T-helper 1 cell treated with Interleukin-12 subunit alpha and Interleukin-12 subunit beta and Interleukin-4 antibody, amounts not matched to agents 30 μg/mL and 1 μg/mL, for 36 hours (primary cell): ENCODE measurements around the gene NOL9.
"Not testable (repeated sequence)": the region's sequence is repeated elsewhere in the genome, so short reads cannot be mapped to it uniquely, and the experiment has no call there.

ENCODE experiments used
- H3K27ac Mint-ChIP-seq: one replicate; pipeline ENCODE4 v1.8.0; 2021; ENCODE audit warnings: mild to moderate bottlenecking, mixed read lengths
- H3K27me3 Mint-ChIP-seq: one replicate; pipeline ENCODE4 v1.8.0; 2021; ENCODE audit warnings: low read depth, mixed read lengths
- H3K36me3 Mint-ChIP-seq: one replicate; pipeline ENCODE4 v1.8.0; 2021; ENCODE audit warnings: low read depth, mixed read lengths
- H3K4me1 Mint-ChIP-seq: one replicate; pipeline ENCODE4 v1.8.0; 2021; ENCODE audit warnings: low read depth, mixed read lengths
- H3K4me3 Mint-ChIP-seq: one replicate; pipeline ENCODE4 v1.8.0; 2021; ENCODE audit warnings: mild to moderate bottlenecking, moderate library complexity, mixed read lengths
- H3K9me3 Mint-ChIP-seq: one replicate; pipeline ENCODE4 v1.8.0; 2021; ENCODE audit warnings: mixed read lengths

NOL9 gene

DNA sequence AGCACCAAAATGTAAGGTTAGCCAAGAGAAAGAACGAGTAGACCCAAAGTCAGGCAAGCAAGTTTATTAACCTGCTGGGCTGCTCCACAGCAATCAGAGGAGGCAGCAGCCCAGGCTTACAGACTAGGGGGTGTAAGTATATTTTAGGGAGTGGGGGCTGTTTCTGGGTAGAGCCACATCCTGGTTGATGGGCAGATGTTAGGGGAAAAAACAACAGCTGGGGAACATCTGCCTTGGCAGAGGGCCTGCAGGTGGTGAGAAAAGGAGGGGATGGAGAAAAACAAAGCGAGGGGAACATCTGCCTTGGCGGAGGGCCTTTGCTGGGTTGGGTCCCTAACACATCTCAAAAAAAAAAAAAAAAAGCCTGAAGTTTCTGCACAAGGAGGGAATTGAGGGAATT is 15.8 kb upstream of the NOL9 start:
- peaks cover 22% of the 10 kb centered on the region for H3K27me3 Mint-ChIP-seq
- no peaks in the 10 kb centered on the region for H3K36me3 Mint-ChIP-seq
- H3K9me3 Mint-ChIP-seq = no peaks in the 10 kb centered on the region
- peaks cover 4% of the 10 kb centered on the region for H3K4me1 Mint-ChIP-seq
- H3K27ac Mint-ChIP-seq = no peak overlapping the region
- no peak overlapping the region for H3K4me3 Mint-ChIP-seq

DNA sequence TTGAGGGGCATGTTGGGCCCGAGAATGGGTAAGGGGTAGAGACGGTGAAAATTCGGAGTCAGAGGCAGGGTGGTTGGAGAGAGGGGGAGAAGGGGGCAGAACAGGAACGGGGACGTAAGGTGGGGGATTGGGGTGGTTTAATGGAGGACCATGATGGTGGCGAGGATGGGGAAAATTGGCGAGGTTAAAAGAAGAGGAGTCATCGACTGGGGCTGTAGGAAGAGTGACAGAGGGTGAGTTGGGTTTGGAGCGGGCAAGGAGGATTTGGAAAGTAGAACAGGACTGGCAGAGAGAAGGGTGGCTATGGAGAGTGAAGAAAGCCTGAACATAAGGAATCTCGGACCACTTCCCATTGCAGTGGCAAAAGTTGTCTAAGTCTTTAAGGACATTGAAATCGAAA is 14.7 kb upstream of the NOL9 start:
- H3K27me3 Mint-ChIP-seq = peaks cover 22% of the 10 kb centered on the region
- no peak overlapping the region for H3K4me3 Mint-ChIP-seq
- H3K27ac Mint-ChIP-seq = no peak overlapping the region
- peaks cover 4% of the 10 kb centered on the region for H3K4me1 Mint-ChIP-seq
- H3K9me3 Mint-ChIP-seq = no peaks in the 10 kb centered on the region
- no peaks in the 10 kb centered on the region for H3K36me3 Mint-ChIP-seq

DNA sequence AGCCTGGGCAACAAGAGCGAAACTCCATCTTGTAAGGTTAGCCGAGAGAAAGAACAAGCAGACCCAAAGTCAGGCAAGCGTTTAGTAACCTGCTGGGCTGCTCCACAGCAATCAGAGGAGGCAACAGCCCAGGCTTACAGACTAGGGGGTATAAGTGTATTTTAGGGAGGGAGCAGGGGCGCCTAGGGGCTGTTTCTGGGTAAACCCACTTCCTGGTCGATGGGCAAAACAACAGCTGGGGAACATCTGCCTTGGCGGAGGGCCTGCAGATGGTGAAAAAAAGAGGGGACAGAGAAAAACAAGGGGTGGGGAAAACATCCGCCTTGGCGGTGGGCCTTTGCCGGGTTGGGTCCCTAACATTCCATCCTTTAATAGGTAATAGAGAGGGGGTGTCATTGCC is 6.0 kb upstream of the NOL9 start:
- no peaks in the 10 kb centered on the region for H3K36me3 Mint-ChIP-seq
- peaks cover 2% of the 10 kb centered on the region for H3K4me1 Mint-ChIP-seq
- no peak overlapping the region for H3K4me3 Mint-ChIP-seq
- no peaks in the 10 kb centered on the region for H3K9me3 Mint-ChIP-seq
- no peak overlapping the region for H3K27ac Mint-ChIP-seq
- H3K27me3 Mint-ChIP-seq = no peaks in the 10 kb centered on the region

DNA sequence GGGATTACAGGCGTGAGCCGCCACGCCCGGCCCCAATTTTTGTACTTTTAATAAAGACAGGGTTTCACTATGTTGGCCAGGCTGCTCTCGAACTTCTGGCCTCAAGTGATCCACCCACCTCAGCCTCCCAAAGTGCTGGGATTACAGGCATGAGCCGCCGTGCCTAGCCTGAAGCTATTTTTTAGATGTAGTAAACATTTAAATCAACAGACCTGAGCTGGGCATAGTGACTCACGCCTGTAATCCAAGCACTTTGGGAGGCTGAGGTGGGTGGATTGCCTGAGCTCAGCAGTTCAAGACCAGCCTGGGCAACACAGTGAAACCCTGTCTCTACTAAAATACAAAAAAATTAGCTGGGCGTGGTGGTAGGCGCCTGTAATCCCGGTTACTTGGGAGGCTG is 4.8 kb upstream of the NOL9 start:
- not testable (repeated sequence) for H3K4me3 Mint-ChIP-seq, H3K27me3 Mint-ChIP-seq, H3K27ac Mint-ChIP-seq, H3K4me1 Mint-ChIP-seq, H3K9me3 Mint-ChIP-seq, H3K36me3 Mint-ChIP-seq

DNA sequence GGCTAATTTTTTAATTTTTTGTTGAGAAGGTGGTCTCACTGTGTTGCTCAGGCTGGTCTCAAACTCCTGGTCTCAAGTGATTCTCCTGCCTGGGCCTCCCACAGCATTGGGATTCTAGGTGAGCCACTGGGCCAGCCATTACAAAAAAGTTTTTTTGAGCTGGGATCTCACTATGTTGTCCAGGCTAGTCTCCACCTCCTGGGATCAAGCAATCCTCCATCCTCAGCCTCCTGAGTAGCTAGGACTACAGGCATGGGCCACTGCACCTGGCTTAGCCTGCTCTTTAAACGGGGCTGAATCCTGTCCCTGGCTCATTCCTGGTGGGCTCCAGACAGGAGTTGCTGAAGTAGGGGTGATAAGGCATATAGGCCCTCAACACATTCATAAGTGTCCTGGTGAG is 3.3 kb upstream of the NOL9 start:
- no peak overlapping the region for H3K27ac Mint-ChIP-seq
- H3K9me3 Mint-ChIP-seq = no peaks in the 10 kb centered on the region
- H3K27me3 Mint-ChIP-seq = no peaks in the 10 kb centered on the region
- H3K4me3 Mint-ChIP-seq = no peak overlapping the region
- peaks cover 13% of the 10 kb centered on the region for H3K4me1 Mint-ChIP-seq
- H3K36me3 Mint-ChIP-seq = peaks cover 1% of the 10 kb centered on the region

DNA sequence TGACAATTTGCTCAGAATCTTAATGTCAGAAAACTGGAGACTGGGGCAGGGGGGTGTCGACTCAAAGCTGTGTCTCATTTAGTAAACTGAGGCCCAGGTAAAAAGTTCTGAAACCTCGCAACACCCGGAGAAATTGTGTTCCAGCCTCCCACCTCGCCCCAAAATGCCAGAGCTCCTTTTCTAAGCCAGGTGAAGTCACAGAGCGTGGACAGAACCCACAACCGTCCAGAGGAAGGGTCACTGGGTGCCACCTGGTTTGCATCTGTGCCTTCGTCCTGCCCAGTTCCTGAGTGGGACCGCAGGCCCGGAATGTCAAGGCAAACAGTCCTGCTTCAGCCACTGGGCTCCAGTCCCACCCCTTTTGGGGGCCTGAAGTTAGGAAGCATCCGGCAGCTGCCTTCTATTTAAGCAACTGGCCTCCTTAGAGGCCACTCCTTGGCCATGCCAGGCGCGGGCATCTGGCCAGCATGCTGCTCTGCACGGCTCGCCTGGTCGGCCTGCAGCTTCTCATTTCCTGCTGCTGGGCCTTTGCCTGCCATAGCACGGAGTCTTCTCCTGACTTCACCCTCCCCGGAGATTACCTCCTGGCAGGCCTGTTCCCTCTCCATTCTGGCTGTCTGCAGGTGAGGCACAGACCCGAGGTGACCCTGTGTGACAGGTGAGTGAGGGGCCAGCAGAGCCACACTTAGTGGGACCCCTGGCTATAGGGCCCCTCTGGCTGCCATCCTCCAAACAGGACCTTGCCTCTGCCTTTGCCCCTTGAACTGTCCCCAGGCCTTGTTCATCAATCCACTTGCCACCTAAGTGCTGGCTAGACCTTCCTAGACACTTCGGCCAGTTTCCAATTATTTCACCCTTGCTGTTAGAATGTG is 830 bp upstream of the NOL9 start, which contains the start of gene TAS1R1:
TSS of gene TAS1R1 (plus strand) at position 401 of the 872 bp plus-strand sequence. CDS start at position 468, 67 bp downstream.
- H3K27ac Mint-ChIP-seq = no peak within 1 kb of the TSS
- peaks cover 14% of the 10 kb centered on the region for H3K4me1 Mint-ChIP-seq
- H3K4me3 Mint-ChIP-seq = peak within 1 kb of the TSS; percentile 63
- no peaks in the 10 kb centered on the region for H3K27me3 Mint-ChIP-seq
- peaks cover 1% of the 10 kb centered on the region for H3K36me3 Mint-ChIP-seq
- no peaks in the 10 kb centered on the region for H3K9me3 Mint-ChIP-seq

DNA sequence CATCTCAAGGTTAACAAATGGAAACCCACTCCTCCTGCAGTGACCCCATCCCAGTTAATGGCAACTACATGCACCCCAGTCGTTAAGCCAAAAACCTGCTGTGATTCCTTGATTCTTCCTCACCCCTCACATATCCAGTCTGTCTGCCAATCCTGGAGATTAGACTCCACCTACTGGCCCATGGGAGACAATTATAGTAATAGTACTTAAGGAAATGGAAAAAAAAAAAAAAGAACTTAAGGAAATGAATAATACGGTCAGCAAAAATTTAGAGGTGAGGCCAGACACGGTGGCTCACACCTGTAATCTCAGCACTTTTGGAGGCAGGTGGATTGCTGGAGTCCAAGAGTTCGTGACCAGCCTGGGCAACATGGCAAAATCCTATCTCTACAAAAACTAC is 7.0 kb downstream of the NOL9 start:
- H3K36me3 Mint-ChIP-seq = peaks cover 31% of the 10 kb centered on the region
- peak overlapping the region; percentile 75 for H3K27ac Mint-ChIP-seq
- H3K27me3 Mint-ChIP-seq = no peaks in the 10 kb centered on the region
- H3K4me3 Mint-ChIP-seq = no peak overlapping the region
- peaks cover 26% of the 10 kb centered on the region for H3K4me1 Mint-ChIP-seq
- no peaks in the 10 kb centered on the region for H3K9me3 Mint-ChIP-seq

DNA sequence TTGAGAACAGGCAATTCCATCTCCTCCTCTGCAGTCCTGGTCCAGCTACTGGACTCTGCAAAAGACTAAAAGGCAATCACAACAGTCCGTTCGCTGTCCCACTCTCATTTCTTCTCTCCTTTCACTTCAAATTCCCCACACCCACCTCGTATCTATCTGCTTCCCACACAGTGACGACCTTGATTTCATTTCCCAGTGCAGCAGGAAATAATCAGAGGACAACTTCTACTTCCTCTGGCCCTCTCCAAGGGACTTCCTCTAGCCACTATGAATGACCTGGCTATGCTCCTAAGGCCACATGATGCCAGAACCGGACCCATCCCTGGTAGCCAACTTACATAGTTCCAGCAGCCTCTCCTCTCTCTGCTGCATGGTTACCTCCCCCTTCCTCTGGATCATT is 8.0 kb downstream of the NOL9 start:
- peaks cover 37% of the 10 kb centered on the region for H3K36me3 Mint-ChIP-seq
- no peaks in the 10 kb centered on the region for H3K9me3 Mint-ChIP-seq
- no peaks in the 10 kb centered on the region for H3K27me3 Mint-ChIP-seq
- peak overlapping the region; percentile 22 for H3K4me3 Mint-ChIP-seq
- H3K27ac Mint-ChIP-seq = peak overlapping the region; percentile 75
- H3K4me1 Mint-ChIP-seq = peaks cover 23% of the 10 kb centered on the region

DNA sequence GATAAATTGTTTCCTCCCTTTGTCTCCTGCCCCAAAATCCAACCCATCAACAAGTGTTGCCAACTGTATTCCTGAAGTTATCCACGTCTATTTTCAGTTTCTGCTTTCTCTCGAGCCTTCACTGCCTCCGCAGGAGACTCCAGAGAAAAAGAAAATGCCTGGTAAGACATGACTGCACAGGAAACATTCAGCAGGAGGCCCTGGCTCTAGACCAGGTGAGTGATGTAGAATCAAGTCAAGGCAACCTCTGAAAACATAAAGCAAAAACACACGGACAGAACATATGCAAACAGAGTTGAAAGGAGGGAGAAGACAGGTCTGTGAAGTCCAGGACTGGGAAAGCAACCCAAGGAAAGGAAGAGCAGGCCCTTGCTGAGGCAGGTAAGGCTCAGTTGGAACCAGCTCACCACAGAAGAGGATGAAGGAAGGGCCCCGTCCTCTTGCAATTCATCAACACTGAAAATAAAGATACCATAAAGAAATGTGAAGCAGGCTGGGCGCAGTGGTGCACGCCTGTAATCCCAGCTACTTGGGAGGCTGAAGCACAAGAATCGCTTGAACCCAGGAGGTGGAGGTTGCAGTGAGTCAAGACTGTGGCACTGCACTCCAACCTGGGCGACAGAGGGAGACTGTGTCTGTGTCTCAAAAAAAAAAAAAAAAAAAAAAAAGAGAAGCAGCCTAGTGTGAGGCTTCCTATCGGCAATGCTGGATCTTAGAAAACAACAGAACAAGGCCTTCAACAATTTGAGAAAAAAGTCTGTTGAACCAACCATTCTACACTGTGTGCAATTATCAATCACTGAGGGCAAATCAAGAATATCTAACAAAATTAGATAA is 8.8 kb downstream of the NOL9 start:
- H3K4me3 Mint-ChIP-seq = peak overlapping the region; percentile 45
- H3K27me3 Mint-ChIP-seq = no peaks in the 10 kb centered on the region
- H3K4me1 Mint-ChIP-seq = peaks cover 23% of the 10 kb centered on the region
- peak overlapping the region; percentile 69 for H3K27ac Mint-ChIP-seq
- peaks cover 38% of the 10 kb centered on the region for H3K36me3 Mint-ChIP-seq
- no peaks in the 10 kb centered on the region for H3K9me3 Mint-ChIP-seq

DNA sequence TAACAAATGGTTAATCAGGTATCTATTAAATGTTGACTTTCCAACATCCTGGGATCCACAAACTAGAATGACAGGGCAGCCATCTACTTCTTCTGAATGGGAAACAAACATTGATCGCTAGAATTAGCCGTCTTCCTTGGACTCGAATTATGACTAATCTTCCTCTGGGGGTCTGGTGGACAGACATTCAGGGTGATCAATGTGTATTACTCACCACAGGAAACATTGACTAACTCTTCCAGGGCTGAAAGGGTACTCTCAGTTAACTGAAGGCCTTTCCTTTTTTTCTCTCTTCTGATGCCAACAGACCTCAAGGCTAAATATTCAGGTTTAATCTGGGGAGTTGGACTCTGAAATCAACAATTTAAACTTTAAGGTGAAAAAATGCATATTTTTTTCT is 9.5 kb downstream of the NOL9 start:
- H3K36me3 Mint-ChIP-seq = peaks cover 38% of the 10 kb centered on the region
- H3K9me3 Mint-ChIP-seq = no peaks in the 10 kb centered on the region
- H3K4me1 Mint-ChIP-seq = peaks cover 23% of the 10 kb centered on the region
- no peak overlapping the region for H3K4me3 Mint-ChIP-seq
- H3K27me3 Mint-ChIP-seq = no peaks in the 10 kb centered on the region
- H3K27ac Mint-ChIP-seq = peak overlapping the region; percentile 69

DNA sequence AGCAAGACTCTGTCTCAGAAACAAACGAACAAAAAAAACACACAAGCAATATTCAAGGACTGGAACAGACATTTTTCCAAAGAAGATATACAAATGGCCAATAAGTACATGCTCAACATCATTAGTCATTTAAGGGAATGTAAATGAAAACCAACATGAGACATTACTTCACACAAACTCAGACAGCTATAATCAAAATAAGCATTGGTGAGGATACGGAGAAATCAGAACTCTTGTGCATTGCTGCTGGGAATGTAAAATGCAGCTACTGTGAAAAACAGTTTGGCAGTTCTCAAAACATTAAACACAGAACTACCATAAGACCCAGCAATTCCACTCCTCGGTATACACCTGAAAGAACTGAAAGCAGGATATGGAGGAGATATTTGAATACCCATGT is 15.4 kb downstream of the NOL9 start:
- Mint-ChIP-seq H3K27me3 (no peaks in the 10 kb centered on the region), H3K9me3 (no peaks in the 10 kb centered on the region), H3K27ac (no peak overlapping the region), H3K4me3 (no peak overlapping the region), H3K36me3 (peaks cover 11% of the 10 kb centered on the region), H3K4me1 (peaks cover 4% of the 10 kb centered on the region)

DNA sequence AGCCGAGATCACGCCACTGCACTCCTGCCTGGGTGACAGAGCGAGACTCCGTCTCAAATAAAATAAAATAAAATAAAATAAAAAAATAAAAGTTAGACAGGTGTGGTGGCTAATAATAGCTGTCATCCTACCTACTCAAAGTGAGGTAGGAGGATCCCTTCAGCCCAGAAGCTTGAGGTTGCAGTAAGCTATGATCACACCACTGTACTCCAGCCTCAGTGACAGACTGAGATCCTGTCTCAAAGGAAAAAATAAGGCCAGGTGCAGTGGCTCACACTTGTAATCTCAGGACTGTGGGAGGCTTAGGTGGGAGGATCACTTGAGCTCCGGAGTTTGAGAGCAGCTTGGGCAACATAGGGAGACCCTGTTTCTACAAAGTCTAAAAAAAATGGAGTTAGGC is 18.0 kb downstream of the NOL9 start:
- Mint-ChIP-seq H3K4me3 (no peak overlapping the region), H3K27me3 (no peaks in the 10 kb centered on the region), H3K9me3 (no peaks in the 10 kb centered on the region), H3K27ac (no peak overlapping the region), H3K36me3 (peaks cover 17% of the 10 kb centered on the region), H3K4me1 (peaks cover 4% of the 10 kb centered on the region)

DNA sequence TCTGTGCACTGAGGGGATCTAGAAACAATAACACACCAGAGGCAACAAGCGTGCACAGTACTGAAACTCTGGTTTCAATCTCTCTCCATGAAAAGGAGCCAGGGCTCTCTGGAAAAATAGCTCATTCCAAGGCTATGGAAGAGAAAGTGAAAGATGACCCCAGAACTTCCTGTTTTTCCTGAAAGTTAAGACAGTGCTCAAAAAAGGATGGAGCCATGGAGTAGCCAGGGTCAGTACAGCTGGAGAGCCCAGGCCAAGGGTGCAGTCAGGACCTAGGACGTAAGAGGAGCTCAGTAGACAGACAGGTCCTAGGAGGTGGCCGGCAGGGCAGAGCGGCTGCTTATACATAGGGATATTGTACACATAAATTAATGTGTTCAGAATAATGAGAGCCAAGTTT is 19.1 kb downstream of the NOL9 start:
- Mint-ChIP-seq H3K27me3 (no peaks in the 10 kb centered on the region), H3K4me1 (peaks cover 4% of the 10 kb centered on the region), H3K27ac (no peak overlapping the region), H3K9me3 (no peaks in the 10 kb centered on the region), H3K4me3 (no peak overlapping the region), H3K36me3 (peaks cover 18% of the 10 kb centered on the region)

DNA sequence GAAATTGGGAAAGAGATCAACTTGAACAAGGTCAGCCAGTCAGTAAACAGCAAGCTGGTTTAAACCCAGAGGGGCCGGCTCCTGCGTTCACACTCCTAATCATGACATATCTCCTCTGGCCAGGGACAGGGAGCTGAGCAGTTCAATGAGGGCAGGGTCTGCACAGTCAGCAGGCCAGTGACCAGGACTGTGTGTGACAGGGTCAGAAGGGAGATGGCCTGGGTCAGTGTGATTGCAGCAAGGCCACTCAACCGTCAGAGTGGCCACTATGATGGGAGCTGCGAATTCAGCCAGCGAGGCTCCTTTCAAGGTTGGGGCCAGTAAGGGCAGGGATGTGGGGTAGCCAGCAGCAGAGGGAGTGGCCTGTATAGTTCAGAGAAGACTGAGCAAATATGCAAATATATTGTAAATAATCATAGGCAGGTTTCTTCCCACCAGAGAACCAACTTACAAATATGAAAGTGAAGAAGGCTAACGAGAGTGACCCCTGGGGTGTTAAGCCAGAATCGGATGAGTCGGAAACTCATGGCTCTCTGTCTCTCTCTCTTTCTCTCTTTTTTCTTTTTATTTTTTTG is 20.0 kb downstream of the NOL9 start:
- Mint-ChIP-seq H3K27ac (no peak overlapping the region), H3K4me1 (peaks cover 4% of the 10 kb centered on the region), H3K9me3 (no peaks in the 10 kb centered on the region), H3K36me3 (peaks cover 18% of the 10 kb centered on the region), H3K4me3 (no peak overlapping the region), H3K27me3 (no peaks in the 10 kb centered on the region)

DNA sequence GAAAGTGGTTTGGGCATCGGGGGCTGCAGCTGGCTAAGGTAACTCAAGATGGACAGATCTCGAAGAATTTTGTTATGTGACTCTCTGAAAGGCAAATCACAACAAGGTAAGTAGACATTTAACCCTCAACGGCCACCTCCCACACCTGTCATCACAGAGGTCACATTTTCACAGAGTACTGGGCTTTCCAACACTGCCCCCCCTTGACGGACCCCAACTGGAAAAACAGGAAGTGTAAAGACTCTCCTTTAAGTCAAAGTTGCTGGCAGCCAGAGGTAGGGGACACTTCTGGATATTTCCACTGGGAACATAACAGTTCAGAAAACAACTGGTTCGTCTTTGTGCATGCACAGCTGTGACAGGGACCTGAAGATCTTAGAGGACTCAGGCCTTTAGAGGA is 22.3 kb downstream of the NOL9 start:
- H3K27ac Mint-ChIP-seq = no peak overlapping the region
- peaks cover 27% of the 10 kb centered on the region for H3K36me3 Mint-ChIP-seq
- H3K9me3 Mint-ChIP-seq = no peaks in the 10 kb centered on the region
- H3K4me3 Mint-ChIP-seq = no peak overlapping the region
- H3K4me1 Mint-ChIP-seq = peaks cover 4% of the 10 kb centered on the region
- no peaks in the 10 kb centered on the region for H3K27me3 Mint-ChIP-seq
